Fibroblast of mammary gland (primary cell): ENCODE data around the gene CGB2.
A peak's percentile ranks its signal among the peaks of the same experiment; 100 is the strongest.
"Not testable (repeated sequence)": the region's sequence is repeated elsewhere in the genome, so short reads cannot be mapped to it uniquely, and the experiment has no call there.

ENCODE experiments used
- DNase-seq: peaks from one replicate; pipeline ENCODE4 v3.0.0-alpha.2; 2010; ENCODE audit warnings: low read depth
- H3K4me3 ChIP-seq: 2 replicates; pipeline ENCODE4 v1.5.1; 2011; ENCODE audit warnings: low read depth, mild to moderate bottlenecking, low read length, moderate library complexity; ENCODE audit not compliant: control insufficient read depth
- CTCF ChIP-seq: conservative IDR thresholded peaks from 2 replicates; pipeline ENCODE4 v1.5.1; 2011; ENCODE audit warnings: low read depth, low read length, inconsistent platforms; ENCODE audit not compliant: control insufficient read depth, insufficient read depth

The CGB2 gene

GRCh38 chr19:49073514-49074378, 42.1 kb downstream of the CGB2 start:
- H3K4me3 ChIP-seq: no peak overlapping the region
- peak; percentile 35 for TF ChIP-seq CTCF
- DNase-seq: peak; percentile 18

DNA sequence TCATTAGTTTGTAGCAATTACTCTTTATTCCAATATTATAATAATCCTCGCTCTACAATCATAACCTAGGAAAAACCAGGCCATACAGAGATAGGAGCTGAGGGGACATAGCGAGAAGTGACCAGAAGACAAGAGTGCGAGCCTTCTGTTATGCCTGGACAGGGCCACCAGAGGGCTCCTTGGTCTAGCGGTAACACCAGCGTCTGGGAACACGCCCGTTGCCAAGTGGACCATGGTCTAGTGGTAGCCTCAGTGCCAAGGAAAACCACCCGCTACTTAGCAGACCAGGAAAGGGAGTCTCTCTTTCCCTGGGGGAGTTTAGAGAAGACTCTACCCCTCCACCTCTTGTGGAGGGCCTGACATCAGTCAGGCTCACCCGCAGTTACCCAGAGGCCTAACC, 43.2 kb downstream of the CGB2 start:
- TF ChIP-seq CTCF: peak; percentile 51
- DNase-seq: peak; percentile 64
- not testable (repeated sequence) for H3K4me3 ChIP-seq

DNA sequence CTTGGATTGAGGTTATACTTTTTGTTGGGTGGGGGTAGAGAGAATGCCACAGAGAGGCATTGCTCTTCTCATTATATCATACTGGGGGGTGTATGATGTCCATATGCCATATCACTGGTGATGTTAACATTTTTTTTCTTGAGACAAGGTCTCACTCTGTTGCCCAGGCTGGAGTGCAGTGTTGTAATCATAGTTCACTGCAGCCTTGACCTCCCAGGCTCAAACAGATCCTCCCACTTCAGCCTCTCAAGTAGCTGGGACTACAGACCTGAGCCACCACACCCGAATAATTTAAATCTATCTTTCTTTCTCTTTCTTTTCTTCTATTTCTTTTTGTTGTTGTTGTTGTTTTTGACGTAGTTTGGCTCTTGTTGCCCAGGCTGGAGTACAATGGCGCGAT, 48.7 kb downstream of the CGB2 start:
- DNase-seq: no peak
- TF ChIP-seq CTCF: no peak
- H3K4me3 ChIP-seq: no peak overlapping the region

- no peak overlapping the region for H3K4me3 ChIP-seq
- TF ChIP-seq CTCF: no peak
- DNase-seq: no peak
Observed at GRCh38 chr19:49081273-49081672, 49.6 kb downstream of the CGB2 start.
